H1 (cell line): Measurements from ENCODE around the gene SSTR5. TPM values are rescaled to one million over a fixed set of nuclear protein-coding genes. Genes with fewer than 3 reads are reported as not detected.

Source experiments
- polyA plus RNA-seq, 7 experiments: library from polyadenylated mRNA; depleted of rRNA in 3 of 7; stranded (reverse) in 5 of 7; unstranded in 2 of 7; fragments of >200 nt in 5 of 7; fragments of 200-250 nt in 2 of 7; gene quantifications; 1 replicate in 5 of 7; 2 replicates in 1 of 7; 4 replicates in 1 of 7; pipeline versions ENCODE4 v1.2.1 to v1.2.3, GENCODE V29; 2011 to 2013; ENCODE audit warnings: missing spikeins in 2 of 7, mixed read lengths in 2 of 7
- total RNA-seq: library from RNA; stranded (reverse); fragmentation: NEBNext Ultra II Directional; extraction: Animal tissue kit (Norgen Biotek cat#: 25700); gene quantifications from 2 replicates; pipeline ENCODE4 v1.2.1, GENCODE V29; 2021
- TF ChIP-seq, protein P1 (sequence below): fragments of 300-600 bp; sonication (generic); IDR thresholded peaks from 2 replicates; pipeline ENCODE4 v1.7.1; 2012; ENCODE audit warnings: low read length, moderate library complexity, mild to moderate bottlenecking, inconsistent platforms; ENCODE audit not compliant: insufficient replicate concordance
- TF ChIP-seq, protein P2 (sequence below), 3 experiments: IDR thresholded peaks; 1 replicate in 2 of 3; 2 replicates in 1 of 3; pipeline versions ENCODE4 v1.5.1 to v1.6.1; 2011; ENCODE audit warnings: low read length in 3 of 3, mild to moderate bottlenecking in 3 of 3, inconsistent platforms in 2 of 3, low read depth in 1 of 3, moderate library complexity in 1 of 3; ENCODE audit not compliant: insufficient read depth in 1 of 3; ENCODE audit errors: control extremely low read depth in 1 of 3

The SSTR5 gene
- total and polyA plus RNA-seq, 2 of the 8 experiments (the other 6 are each of a cell fraction or from before 2014, with no cell fraction given), result 0.56 to 0.60 TPM

DNA sequence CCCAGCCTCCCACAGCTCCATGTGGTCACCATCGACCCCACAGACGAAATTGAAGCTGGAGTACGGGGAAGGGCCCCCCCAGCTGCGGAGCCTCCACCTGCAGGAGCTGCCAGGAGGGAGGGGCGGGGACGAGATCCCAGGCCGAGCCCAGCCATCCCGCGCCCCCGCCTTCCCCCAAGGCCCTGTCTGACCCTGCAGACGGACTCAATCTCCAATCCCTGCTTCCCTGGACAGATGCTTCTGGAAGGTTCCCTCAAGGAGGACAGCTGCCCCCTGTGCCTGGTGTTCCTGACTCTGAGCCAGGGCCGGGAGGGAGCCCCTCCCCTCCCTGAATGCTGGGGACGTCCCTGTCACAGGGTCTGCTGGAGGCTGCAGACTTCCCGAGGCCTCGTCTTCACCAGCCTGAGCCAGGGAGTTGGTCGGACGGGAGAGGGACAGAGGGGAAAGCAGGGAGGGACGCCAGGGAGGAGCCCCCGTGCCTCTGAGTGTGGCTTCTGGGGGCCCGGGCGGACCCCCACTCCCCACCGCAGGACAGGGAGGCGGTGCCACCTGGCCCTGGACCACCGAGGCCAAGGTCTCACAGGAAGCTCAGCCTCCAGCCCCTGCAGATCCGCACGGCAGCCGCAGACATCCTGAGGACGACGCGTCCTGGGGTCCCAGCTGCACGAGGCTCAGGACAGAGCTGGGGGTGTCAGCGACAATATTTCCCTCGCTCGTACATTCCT is 44.8 kb downstream of the SSTR5 start (continued):
- TF ChIP-seq, protein P1, sequence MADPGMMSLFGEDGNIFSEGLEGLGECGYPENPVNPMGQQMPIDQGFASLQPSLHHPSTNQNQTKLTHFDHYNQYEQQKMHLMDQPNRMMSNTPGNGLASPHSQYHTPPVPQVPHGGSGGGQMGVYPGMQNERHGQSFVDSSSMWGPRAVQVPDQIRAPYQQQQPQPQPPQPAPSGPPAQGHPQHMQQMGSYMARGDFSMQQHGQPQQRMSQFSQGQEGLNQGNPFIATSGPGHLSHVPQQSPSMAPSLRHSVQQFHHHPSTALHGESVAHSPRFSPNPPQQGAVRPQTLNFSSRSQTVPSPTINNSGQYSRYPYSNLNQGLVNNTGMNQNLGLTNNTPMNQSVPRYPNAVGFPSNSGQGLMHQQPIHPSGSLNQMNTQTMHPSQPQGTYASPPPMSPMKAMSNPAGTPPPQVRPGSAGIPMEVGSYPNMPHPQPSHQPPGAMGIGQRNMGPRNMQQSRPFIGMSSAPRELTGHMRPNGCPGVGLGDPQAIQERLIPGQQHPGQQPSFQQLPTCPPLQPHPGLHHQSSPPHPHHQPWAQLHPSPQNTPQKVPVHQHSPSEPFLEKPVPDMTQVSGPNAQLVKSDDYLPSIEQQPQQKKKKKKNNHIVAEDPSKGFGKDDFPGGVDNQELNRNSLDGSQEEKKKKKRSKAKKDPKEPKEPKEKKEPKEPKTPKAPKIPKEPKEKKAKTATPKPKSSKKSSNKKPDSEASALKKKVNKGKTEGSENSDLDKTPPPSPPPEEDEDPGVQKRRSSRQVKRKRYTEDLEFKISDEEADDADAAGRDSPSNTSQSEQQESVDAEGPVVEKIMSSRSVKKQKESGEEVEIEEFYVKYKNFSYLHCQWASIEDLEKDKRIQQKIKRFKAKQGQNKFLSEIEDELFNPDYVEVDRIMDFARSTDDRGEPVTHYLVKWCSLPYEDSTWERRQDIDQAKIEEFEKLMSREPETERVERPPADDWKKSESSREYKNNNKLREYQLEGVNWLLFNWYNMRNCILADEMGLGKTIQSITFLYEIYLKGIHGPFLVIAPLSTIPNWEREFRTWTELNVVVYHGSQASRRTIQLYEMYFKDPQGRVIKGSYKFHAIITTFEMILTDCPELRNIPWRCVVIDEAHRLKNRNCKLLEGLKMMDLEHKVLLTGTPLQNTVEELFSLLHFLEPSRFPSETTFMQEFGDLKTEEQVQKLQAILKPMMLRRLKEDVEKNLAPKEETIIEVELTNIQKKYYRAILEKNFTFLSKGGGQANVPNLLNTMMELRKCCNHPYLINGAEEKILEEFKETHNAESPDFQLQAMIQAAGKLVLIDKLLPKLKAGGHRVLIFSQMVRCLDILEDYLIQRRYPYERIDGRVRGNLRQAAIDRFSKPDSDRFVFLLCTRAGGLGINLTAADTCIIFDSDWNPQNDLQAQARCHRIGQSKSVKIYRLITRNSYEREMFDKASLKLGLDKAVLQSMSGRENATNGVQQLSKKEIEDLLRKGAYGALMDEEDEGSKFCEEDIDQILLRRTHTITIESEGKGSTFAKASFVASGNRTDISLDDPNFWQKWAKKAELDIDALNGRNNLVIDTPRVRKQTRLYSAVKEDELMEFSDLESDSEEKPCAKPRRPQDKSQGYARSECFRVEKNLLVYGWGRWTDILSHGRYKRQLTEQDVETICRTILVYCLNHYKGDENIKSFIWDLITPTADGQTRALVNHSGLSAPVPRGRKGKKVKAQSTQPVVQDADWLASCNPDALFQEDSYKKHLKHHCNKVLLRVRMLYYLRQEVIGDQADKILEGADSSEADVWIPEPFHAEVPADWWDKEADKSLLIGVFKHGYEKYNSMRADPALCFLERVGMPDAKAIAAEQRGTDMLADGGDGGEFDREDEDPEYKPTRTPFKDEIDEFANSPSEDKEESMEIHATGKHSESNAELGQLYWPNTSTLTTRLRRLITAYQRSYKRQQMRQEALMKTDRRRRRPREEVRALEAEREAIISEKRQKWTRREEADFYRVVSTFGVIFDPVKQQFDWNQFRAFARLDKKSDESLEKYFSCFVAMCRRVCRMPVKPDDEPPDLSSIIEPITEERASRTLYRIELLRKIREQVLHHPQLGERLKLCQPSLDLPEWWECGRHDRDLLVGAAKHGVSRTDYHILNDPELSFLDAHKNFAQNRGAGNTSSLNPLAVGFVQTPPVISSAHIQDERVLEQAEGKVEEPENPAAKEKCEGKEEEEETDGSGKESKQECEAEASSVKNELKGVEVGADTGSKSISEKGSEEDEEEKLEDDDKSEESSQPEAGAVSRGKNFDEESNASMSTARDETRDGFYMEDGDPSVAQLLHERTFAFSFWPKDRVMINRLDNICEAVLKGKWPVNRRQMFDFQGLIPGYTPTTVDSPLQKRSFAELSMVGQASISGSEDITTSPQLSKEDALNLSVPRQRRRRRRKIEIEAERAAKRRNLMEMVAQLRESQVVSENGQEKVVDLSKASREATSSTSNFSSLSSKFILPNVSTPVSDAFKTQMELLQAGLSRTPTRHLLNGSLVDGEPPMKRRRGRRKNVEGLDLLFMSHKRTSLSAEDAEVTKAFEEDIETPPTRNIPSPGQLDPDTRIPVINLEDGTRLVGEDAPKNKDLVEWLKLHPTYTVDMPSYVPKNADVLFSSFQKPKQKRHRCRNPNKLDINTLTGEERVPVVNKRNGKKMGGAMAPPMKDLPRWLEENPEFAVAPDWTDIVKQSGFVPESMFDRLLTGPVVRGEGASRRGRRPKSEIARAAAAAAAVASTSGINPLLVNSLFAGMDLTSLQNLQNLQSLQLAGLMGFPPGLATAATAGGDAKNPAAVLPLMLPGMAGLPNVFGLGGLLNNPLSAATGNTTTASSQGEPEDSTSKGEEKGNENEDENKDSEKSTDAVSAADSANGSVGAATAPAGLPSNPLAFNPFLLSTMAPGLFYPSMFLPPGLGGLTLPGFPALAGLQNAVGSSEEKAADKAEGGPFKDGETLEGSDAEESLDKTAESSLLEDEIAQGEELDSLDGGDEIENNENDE, result no peak
- TF ChIP-seq, protein P2, sequence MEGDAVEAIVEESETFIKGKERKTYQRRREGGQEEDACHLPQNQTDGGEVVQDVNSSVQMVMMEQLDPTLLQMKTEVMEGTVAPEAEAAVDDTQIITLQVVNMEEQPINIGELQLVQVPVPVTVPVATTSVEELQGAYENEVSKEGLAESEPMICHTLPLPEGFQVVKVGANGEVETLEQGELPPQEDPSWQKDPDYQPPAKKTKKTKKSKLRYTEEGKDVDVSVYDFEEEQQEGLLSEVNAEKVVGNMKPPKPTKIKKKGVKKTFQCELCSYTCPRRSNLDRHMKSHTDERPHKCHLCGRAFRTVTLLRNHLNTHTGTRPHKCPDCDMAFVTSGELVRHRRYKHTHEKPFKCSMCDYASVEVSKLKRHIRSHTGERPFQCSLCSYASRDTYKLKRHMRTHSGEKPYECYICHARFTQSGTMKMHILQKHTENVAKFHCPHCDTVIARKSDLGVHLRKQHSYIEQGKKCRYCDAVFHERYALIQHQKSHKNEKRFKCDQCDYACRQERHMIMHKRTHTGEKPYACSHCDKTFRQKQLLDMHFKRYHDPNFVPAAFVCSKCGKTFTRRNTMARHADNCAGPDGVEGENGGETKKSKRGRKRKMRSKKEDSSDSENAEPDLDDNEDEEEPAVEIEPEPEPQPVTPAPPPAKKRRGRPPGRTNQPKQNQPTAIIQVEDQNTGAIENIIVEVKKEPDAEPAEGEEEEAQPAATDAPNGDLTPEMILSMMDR (IDR thresholded peaks at IDR 0.05; ENCODE audit: control extremely low read depth in 1 of 3, insufficient read depth in 1 of 3, low read depth in 1 of 3, low read length in 3 of 3), result no peak
